ENCODE data around the gene SETD4. TPM values are rescaled to one million over a fixed set of nuclear protein-coding genes. Genes with fewer than 3 reads are reported as not detected.

The SETD4 gene
- total RNA-seq, 1 donor from 2014 or later = 11.9 TPM

DNA sequence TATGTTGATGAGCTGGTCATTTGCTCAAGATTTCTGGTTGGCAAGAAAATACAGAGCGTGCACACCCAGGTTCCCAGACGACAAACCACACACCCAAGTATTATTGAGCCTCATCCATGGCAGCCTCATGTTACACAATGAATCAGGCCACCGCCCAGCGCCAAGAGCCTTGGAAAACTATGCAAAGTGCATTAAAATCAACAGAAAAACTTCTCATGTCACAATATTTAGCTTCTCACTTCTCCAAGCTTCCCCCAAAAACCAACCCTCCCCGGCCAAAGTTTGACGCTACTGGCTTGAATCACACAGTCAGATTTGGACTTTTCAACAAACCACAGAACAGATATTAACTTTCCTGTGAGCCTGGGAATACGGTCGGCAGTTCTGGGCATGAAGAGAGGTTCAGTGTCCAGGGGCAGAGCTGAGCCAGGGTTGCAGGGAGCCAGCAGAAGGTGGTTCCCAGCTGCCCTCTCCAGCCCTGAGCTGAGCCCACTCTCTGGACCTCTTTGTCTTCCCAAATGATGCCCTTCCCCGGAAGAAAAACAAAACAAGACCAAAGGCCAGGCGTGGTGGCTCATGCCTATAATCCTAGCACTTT, 71.1 kb downstream of the SETD4 start:
- H3K4me3 Mint-ChIP-seq (ENCODE audit: unreplicated experiment) = no peak overlapping the region
- DNase-seq (ENCODE audit: low spot score) = no peak
- no peaks in the 10 kb centered on the region for H3K4me1 Mint-ChIP-seq (ENCODE audit: low read depth)
- TF ChIP-seq, protein P1, sequence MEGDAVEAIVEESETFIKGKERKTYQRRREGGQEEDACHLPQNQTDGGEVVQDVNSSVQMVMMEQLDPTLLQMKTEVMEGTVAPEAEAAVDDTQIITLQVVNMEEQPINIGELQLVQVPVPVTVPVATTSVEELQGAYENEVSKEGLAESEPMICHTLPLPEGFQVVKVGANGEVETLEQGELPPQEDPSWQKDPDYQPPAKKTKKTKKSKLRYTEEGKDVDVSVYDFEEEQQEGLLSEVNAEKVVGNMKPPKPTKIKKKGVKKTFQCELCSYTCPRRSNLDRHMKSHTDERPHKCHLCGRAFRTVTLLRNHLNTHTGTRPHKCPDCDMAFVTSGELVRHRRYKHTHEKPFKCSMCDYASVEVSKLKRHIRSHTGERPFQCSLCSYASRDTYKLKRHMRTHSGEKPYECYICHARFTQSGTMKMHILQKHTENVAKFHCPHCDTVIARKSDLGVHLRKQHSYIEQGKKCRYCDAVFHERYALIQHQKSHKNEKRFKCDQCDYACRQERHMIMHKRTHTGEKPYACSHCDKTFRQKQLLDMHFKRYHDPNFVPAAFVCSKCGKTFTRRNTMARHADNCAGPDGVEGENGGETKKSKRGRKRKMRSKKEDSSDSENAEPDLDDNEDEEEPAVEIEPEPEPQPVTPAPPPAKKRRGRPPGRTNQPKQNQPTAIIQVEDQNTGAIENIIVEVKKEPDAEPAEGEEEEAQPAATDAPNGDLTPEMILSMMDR (IDR thresholded peaks at IDR 0.05) = no peak
- no peaks in the 10 kb centered on the region for H3K9me3 Mint-ChIP-seq (ENCODE audit: low read depth)
- no peaks in the 10 kb centered on the region for H3K36me3 Mint-ChIP-seq (ENCODE audit: low read depth)
- H3K27ac Mint-ChIP-seq (ENCODE audit: unreplicated experiment) = no peak overlapping the region
- H3K27me3 Mint-ChIP-seq (ENCODE audit: low read depth) = peaks cover 32% of the 10 kb centered on the region

DNA sequence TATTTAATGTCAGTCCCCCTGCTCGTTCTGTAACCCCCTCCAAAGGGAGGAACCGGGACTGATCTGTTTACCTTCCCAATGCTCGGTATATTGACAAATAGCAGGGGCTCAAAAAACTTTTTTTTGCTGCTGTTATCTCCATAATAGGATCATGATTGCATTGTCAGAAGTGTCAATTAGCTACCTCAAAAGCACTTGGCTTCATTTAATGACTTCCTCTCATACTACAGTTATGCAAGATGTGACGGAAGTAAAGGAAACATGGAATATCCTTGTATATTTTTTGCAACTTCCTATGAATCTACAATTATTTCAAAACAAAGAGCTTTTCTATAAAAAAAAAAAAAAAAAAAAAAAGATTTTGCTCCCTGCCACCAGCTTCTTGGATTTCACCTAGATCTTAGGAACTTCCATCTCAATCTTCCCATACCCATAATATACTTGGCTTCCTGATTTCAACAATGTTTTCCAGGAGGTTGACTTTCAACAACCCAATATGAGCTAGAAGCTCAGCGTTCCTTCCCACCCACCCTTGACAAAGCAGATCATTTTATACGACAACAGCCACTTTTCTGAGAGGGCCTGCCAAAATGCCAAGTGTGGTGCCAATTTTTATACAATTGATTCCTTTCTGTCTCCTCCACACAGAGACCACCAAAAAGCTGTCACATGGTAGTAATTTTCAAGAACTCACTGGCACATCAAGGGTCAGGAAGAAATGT, 71.7 kb downstream of the SETD4 start:
- DNase-seq (ENCODE audit: low spot score) = no peak
- Mint-ChIP-seq H3K9me3 (ENCODE audit: low read depth) (no peaks in the 10 kb centered on the region), H3K4me1 (ENCODE audit: low read depth) (no peaks in the 10 kb centered on the region), H3K36me3 (ENCODE audit: low read depth) (no peaks in the 10 kb centered on the region), H3K27ac (ENCODE audit: unreplicated experiment) (no peak overlapping the region), H3K27me3 (ENCODE audit: low read depth) (peaks cover 32% of the 10 kb centered on the region), H3K4me3 (ENCODE audit: unreplicated experiment) (no peak overlapping the region)
- TF ChIP-seq, protein P1 (IDR thresholded peaks at IDR 0.05) = no peak

DNA sequence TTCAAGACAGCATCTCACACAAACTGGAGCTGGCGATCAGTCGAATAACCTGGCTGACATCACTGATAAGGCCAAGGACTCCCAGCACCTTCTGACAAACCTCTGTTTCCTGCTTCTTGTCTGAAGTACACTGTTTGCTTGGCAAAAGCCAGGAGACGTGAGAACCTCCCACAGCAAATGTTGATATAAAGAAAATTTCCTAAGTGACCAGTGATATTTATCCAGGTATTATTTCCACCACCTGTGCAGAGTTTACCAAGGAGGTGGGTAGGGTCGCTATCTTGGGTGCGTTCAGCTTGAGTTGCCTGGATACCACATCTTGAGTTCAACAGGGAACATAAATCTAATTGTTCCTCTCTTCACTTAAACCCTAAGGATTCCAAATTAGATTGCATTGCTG, 72.9 kb downstream of the SETD4 start:
- Mint-ChIP-seq H3K27ac (ENCODE audit: unreplicated experiment) (no peak overlapping the region), H3K36me3 (ENCODE audit: low read depth) (no peaks in the 10 kb centered on the region), H3K9me3 (ENCODE audit: low read depth) (no peaks in the 10 kb centered on the region), H3K27me3 (ENCODE audit: low read depth) (peaks cover 33% of the 10 kb centered on the region), H3K4me3 (ENCODE audit: unreplicated experiment) (no peak overlapping the region), H3K4me1 (ENCODE audit: low read depth) (no peaks in the 10 kb centered on the region)
- no peak for DNase-seq (ENCODE audit: low spot score)
- TF ChIP-seq, protein P1 (IDR thresholded peaks at IDR 0.05) = no peak

DNA sequence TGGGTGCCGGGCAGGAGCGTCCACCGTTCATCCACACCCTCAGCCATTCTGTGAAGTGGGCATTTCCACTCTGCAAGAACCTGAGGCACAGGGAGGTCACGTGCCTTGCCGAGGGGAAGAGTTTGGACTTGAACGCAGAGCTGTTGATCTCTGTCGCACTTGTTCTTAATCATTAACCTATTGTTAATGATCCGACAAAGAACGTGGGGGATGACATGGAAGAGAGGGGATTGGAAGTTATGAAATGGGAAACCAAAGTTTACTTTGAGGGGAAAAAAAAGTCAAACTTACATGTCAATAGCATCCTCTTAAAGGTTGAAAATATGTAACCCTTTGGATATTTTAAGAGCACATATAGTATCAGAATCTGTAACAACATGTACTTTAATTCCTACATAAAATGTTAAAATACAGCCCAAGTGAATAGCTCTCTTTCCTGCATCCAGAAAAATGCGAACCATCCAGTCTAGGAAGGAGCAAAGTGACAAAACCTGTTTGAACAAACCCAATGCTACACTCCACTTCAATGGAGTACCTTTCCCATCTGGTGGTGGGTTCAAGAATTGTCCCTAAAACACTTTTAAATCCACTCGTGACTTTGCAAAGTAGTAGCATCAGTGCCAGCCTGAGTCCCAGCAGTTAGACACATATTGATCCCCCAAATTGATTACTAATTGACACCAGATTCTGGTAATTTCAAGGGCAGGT, 75.5 kb downstream of the SETD4 start:
- no peak for DNase-seq (ENCODE audit: low spot score)
- no peak overlapping the region for H3K27ac Mint-ChIP-seq (ENCODE audit: unreplicated experiment)
- H3K4me1 Mint-ChIP-seq (ENCODE audit: low read depth) = no peaks in the 10 kb centered on the region
- H3K27me3 Mint-ChIP-seq (ENCODE audit: low read depth) = peaks cover 43% of the 10 kb centered on the region
- H3K4me3 Mint-ChIP-seq (ENCODE audit: unreplicated experiment) = no peak overlapping the region
- no peaks in the 10 kb centered on the region for H3K36me3 Mint-ChIP-seq (ENCODE audit: low read depth)
- TF ChIP-seq, protein P1 (IDR thresholded peaks at IDR 0.05) = no peak
- no peaks in the 10 kb centered on the region for H3K9me3 Mint-ChIP-seq (ENCODE audit: low read depth)

Other genes with a start within 250 kb of the SETD4 start
- 17.6 to 23.6 TPM (median 19.7 TPM) in 3 replicates for gene CBR1, start 9.5 kb upstream of the SETD4 start, total RNA-seq
- gene CBR3, start 74.6 kb upstream of the SETD4 start, total RNA-seq = 3.4 to 7.4 TPM (median 3.5 TPM) in 3 replicates
- gene DOP1B, start 96.3 kb upstream of the SETD4 start, total RNA-seq = 17.1 to 23.1 TPM (median 17.8 TPM) in 3 replicates